GM13977 (cell line): ENCODE measurements around the gene APBB2.

Experiments used
- DNase-seq: peaks from one replicate; pipeline ENCODE4 v3.0.0; 2012; ENCODE audit warnings: low spot score
- CTCF ChIP-seq: IDR thresholded peaks from 2 replicates; pipeline ENCODE4 v1.5.1; 2012; ENCODE audit warnings: mild to moderate bottlenecking, control low read depth; ENCODE audit not compliant: insufficient read depth; ENCODE audit errors: extremely low read depth, missing control alignments
- in situ Hi-C: fragments of 300-500 bp; cut with MboI; formaldehyde crosslinking; loops from one replicate; pipeline ENCODE4 v1.12.0; 2022; ENCODE audit warnings: low sequenced_read_pairs, low pct_unique_long_range_greater_than_20kb, mixed read lengths, inconsistent platforms; ENCODE audit not compliant: unreplicated experiment

The APBB2 gene

GRCh38 chr4:40962551-40963180 lies 251.7 kb downstream of the APBB2 start:
- no peak for DNase-seq
- no peak for TF ChIP-seq CTCF
- in situ Hi-C loops: no loop called here

- no peak for DNase-seq
- in situ Hi-C loops: no loop called here
- TF ChIP-seq CTCF: no peak
Measured at GRCh38 chr4:40960941-40961340, 253.4 kb downstream of the APBB2 start.

GRCh38 chr4:40957281-40957680 lies 257.1 kb downstream of the APBB2 start:
- in situ Hi-C loops: no loop called here
- no peak for TF ChIP-seq CTCF
- no peak for DNase-seq

- in situ Hi-C loops: no loop called here
- no peak for DNase-seq
- TF ChIP-seq CTCF: no peak
Measured at GRCh38 chr4:40956721-40957255, 257.6 kb downstream of the APBB2 start.

- TF ChIP-seq CTCF: no peak
- DNase-seq: no peak
- in situ Hi-C loops: no loop called here
Measured at GRCh38 chr4:40954088-40954668, 260.2 kb downstream of the APBB2 start.

GRCh38 chr4:40953283-40954087 lies 260.9 kb downstream of the APBB2 start:
- no peak for DNase-seq
- TF ChIP-seq CTCF: no peak
- in situ Hi-C loops: no loop called here
